SKM-1 (cell line): Measurements from ENCODE around the gene LILRA1.
"Not testable (repeated sequence)": the region's sequence is repeated elsewhere in the genome, so short reads cannot be mapped to it uniquely, and the experiment has no call there.

Experiments used
- DNase-seq: peaks from one replicate; lab custom pipeline; 2025; ENCODE audit not compliant: unreplicated experiment; lab: John Stamatoyannopoulos, UW

The LILRA1 gene

GRCh38 chr19:54576411-54576976, 16.9 kb upstream of the LILRA1 start:
- DNase-seq, result no peak

GRCh38 chr19:54577334-54577733, 16.1 kb upstream of the LILRA1 start:
- DNase-seq, result no peak

- DNase-seq, result not testable (repeated sequence)
Observed at GRCh38 chr19:54578268-54578667, 15.2 kb upstream of the LILRA1 start.

GRCh38 chr19:54586397-54586796, 7.0 kb upstream of the LILRA1 start:
- DNase-seq, result no peak

- DNase-seq, result no peak
Observed at GRCh38 chr19:54587026-54587425, 6.4 kb upstream of the LILRA1 start.

- not testable (repeated sequence) for DNase-seq
Observed at GRCh38 chr19:54593931-54594626, 647 bp downstream of the LILRA1 start.

GRCh38 chr19:54594737-54595136, 1.3 kb downstream of the LILRA1 start:
- DNase-seq, result no peak

GRCh38 chr19:54595680-54596436, 2.4 kb downstream of the LILRA1 start:
- DNase-seq, result not testable (repeated sequence)

GRCh38 chr19:54600212-54600611, 6.8 kb downstream of the LILRA1 start:
- DNase-seq, result no peak

GRCh38 chr19:54606230-54606629, 12.8 kb downstream of the LILRA1 start:
- DNase-seq, result no peak

- DNase-seq, result no peak
Observed at GRCh38 chr19:54606891-54607784, 13.7 kb downstream of the LILRA1 start.

- DNase-seq, result no peak
Observed at GRCh38 chr19:54607785-54608150, 14.3 kb downstream of the LILRA1 start.

- no peak for DNase-seq
Observed at GRCh38 chr19:54608205-54608604, 14.8 kb downstream of the LILRA1 start.

GRCh38 chr19:54608792-54609191, 15.4 kb downstream of the LILRA1 start:
- no peak for DNase-seq

GRCh38 chr19:54609356-54609791, 15.9 kb downstream of the LILRA1 start:
- no peak for DNase-seq

- DNase-seq, result no peak
Observed at GRCh38 chr19:54612428-54612827, 19.0 kb downstream of the LILRA1 start.

- DNase-seq, result no peak
Observed at GRCh38 chr19:54614726-54615125, 21.3 kb downstream of the LILRA1 start.

GRCh38 chr19:54616057-54616456, 22.6 kb downstream of the LILRA1 start:
- DNase-seq, result no peak

GRCh38 chr19:54616821-54617560, 23.6 kb downstream of the LILRA1 start:
- no peak for DNase-seq

- DNase-seq, result no peak
Observed at GRCh38 chr19:54620464-54620863, 27.0 kb downstream of the LILRA1 start.
